Gastroesophageal sphincter (tissue), 4 donors: ENCODE measurements around the gene PHACTR1. TPM values are rescaled to one million over a fixed set of nuclear protein-coding genes. Genes with fewer than 3 reads are reported as not detected.

Experiments
- ATAC-seq: fragments of 150-250 bp; one replicate; pipeline ENCODE4 v1.9.1; 2016; ENCODE audit warnings: mild to moderate bottlenecking, moderate library complexity
- H3K27ac ChIP-seq, 4 donors: fragments of 200-600 bp; sonication (generic) in 3 of 4; 1 replicate in 3 of 4; 2 replicates in 1 of 4; pipeline ENCODE4 v1.5.1; 2016 to 2019
- H3K27me3 ChIP-seq: fragments of 200-600 bp; sonication (generic); one replicate; pipeline ENCODE4 v1.5.1; 2019
- H3K36me3 ChIP-seq, 2 donors: fragments of 200-600 bp; sonication (generic); one replicate each; pipeline ENCODE4 v1.5.1; 2019; ENCODE audit warnings: control low read depth in 1 of 2
- H3K4me1 ChIP-seq, 3 donors: fragments of 200-600 bp; sonication (generic); 1 replicate in 2 of 3; 2 replicates in 1 of 3; pipeline ENCODE4 v1.5.1; 2016 to 2019; ENCODE audit warnings: control low read depth in 2 of 3
- H3K4me3 ChIP-seq, 2 donors: fragments of 200-600 bp; sonication (generic); one replicate each; pipeline ENCODE4 v1.5.1; 2019; ENCODE audit warnings: mild to moderate bottlenecking in 1 of 2, moderate library complexity in 1 of 2
- H3K9me3 ChIP-seq, 3 donors: fragments of 200-600 bp; sonication (generic); one replicate each; pipeline ENCODE4 v1.5.1; 2017 to 2019; ENCODE audit warnings: control low read depth in 2 of 3
- EP300 ChIP-seq: sonication (generic); formaldehyde crosslinking; IDR thresholded peaks from one replicate; pipeline ENCODE4 v1.6.1; 2017; ENCODE audit warnings: antibody characterized with exemption, mild to moderate bottlenecking
- POLR2A ChIP-seq, 2 donors: fragments of 450-650 bp; IDR thresholded peaks; one replicate each; pipeline ENCODE4 v1.6.1; 2017; ENCODE audit warnings: antibody characterized with exemption in 2 of 2, mild to moderate bottlenecking in 2 of 2, moderate library complexity in 1 of 2
- POLR2AphosphoS5 ChIP-seq: sonication (generic); formaldehyde crosslinking; IDR thresholded peaks from one replicate; pipeline ENCODE4 v1.6.1; 2017; ENCODE audit warnings: antibody characterized with exemption
- WGBS, 2 donors: methylation state at CpG; one replicate each; pipeline ENCODE4 v1.1.5; 2018; ENCODE audit warnings: low coverage in 1 of 2; 5-methylcytosine and 5-hydroxymethylcytosine counted together
- total RNA-seq, 4 donors: library from RNA; depleted of rRNA; stranded (reverse); fragments of >200 nt; gene quantifications; one replicate each; pipeline ENCODE4 v1.1.0, GENCODE V29; 2016
- TF ChIP-seq, protein P1 (sequence below), 4 experiments: fragments of 200-600 bp in 2 of 4; fragments of 450-650 bp in 2 of 4; sonication (generic) in 1 of 4; IDR thresholded peaks; one replicate each; pipeline ENCODE4 v1.5.1; 2017 to 2019; ENCODE audit warnings: antibody characterized with exemption in 4 of 4, mild to moderate bottlenecking in 2 of 4, moderate library complexity in 2 of 4

The PHACTR1 gene
- total RNA-seq, 4 donors from 2014 or later = 0.20 to 27.3 (median 2.2) TPM

DNA sequence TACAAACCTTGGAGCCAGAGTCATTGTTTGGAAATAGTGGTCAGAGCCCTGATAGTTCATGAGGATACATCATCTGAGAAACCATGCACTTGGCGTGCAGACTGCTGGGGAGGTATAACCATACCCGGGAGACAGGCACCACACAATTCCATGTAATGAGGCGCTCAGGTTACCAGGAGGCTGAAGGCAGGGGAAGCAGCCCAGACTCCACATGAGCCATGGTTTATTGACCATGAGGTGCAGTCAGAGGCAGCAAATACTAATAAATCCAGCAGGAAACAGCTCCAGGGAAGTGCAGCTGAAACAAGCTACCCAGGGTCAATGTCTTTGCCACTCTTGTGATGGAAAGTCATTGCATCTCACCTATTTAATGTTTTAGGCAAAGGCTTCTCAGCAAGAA lies 455.7 kb downstream of the PHACTR1 start:
- no peaks in the 10 kb centered on the region for H3K4me1 ChIP-seq
- no peaks in the 10 kb centered on the region for H3K36me3 ChIP-seq
- peaks cover 8% of the 10 kb centered on the region for H3K27me3 ChIP-seq
- ATAC-seq = no peak
- TF ChIP-seq POLR2A (IDR thresholded peaks at IDR 0.05) = no peak
- TF ChIP-seq, protein P1, sequence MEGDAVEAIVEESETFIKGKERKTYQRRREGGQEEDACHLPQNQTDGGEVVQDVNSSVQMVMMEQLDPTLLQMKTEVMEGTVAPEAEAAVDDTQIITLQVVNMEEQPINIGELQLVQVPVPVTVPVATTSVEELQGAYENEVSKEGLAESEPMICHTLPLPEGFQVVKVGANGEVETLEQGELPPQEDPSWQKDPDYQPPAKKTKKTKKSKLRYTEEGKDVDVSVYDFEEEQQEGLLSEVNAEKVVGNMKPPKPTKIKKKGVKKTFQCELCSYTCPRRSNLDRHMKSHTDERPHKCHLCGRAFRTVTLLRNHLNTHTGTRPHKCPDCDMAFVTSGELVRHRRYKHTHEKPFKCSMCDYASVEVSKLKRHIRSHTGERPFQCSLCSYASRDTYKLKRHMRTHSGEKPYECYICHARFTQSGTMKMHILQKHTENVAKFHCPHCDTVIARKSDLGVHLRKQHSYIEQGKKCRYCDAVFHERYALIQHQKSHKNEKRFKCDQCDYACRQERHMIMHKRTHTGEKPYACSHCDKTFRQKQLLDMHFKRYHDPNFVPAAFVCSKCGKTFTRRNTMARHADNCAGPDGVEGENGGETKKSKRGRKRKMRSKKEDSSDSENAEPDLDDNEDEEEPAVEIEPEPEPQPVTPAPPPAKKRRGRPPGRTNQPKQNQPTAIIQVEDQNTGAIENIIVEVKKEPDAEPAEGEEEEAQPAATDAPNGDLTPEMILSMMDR (IDR thresholded peaks at IDR 0.05) = no peak
- TF ChIP-seq POLR2AphosphoS5 = no peak
- no peak for TF ChIP-seq EP300
- H3K27ac ChIP-seq = no peak overlapping the region
- H3K4me3 ChIP-seq = no peak overlapping the region
- no peaks in the 10 kb centered on the region for H3K9me3 ChIP-seq
- WGBS, 2 donors = no CpG with 5 or more reads among the region's 3 CpGs

DNA sequence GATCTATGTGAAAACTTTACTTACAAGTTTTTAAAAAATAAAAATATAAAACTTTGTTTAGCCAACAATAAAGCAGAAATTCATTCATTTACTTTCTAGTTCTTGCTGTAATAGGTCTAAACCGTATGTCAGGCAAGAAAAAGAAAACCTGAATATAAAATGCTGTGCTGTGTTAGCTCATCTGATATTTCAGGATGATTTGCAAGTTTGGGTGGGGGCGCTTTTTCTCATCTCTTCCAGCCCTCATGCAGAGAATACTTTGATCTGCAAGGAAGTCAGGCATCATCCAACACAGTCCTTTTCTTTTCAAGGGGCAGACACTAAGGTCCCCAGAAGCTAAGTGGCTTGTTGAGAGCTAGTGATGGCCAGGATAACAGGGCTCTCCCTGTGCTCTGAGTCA lies 458.5 kb downstream of the PHACTR1 start:
- Histone ChIP-seq H3K4me1 (no peaks in the 10 kb centered on the region), H3K27ac (no peak overlapping the region), H3K36me3 (no peaks in the 10 kb centered on the region), H3K9me3 (no peaks in the 10 kb centered on the region), H3K27me3 (peaks cover 8% of the 10 kb centered on the region), H3K4me3 (no peak overlapping the region)
- ATAC-seq = no peak
- no peak for TF ChIP-seq POLR2A (IDR thresholded peaks at IDR 0.05)
- TF ChIP-seq EP300 = no peak
- no peak for TF ChIP-seq POLR2AphosphoS5
- TF ChIP-seq, protein P1 (IDR thresholded peaks at IDR 0.05) = no peak
- WGBS, 2 donors = 68 to 71% methylated on average over 2 of the region's 2 CpGs

DNA sequence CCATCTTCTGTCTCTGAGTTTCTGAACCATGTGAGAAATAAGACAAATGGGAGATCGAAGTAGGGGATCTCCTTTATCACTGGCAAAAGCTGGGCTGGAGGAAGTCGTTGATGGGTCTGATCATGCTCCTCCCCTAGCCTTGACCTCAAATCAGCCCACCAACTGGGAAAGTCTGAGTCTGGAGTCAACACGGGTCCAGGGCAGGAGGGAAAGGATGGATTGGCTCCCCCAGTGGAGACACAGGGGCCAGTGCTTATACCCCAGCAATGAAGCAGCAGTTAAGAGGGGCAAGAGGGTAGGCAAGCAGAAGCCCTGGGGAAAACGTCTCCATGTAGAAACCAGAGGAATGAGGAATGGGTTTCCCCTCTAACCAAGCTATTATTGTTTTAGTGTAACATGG lies 459.2 kb downstream of the PHACTR1 start:
- no peak for TF ChIP-seq POLR2A (IDR thresholded peaks at IDR 0.05)
- TF ChIP-seq EP300 = no peak
- TF ChIP-seq, protein P1 (IDR thresholded peaks at IDR 0.05) = no peak
- no peak for TF ChIP-seq POLR2AphosphoS5
- Histone ChIP-seq H3K4me3 (no peak overlapping the region), H3K27ac (no peak overlapping the region), H3K4me1 (no peaks in the 10 kb centered on the region), H3K36me3 (no peaks in the 10 kb centered on the region), H3K27me3 (peaks cover 8% of the 10 kb centered on the region), H3K9me3 (no peaks in the 10 kb centered on the region)
- no peak for ATAC-seq
- WGBS, 2 donors = 39 to 61% methylated on average over 2 to 3 of the region's 4 CpGs

DNA sequence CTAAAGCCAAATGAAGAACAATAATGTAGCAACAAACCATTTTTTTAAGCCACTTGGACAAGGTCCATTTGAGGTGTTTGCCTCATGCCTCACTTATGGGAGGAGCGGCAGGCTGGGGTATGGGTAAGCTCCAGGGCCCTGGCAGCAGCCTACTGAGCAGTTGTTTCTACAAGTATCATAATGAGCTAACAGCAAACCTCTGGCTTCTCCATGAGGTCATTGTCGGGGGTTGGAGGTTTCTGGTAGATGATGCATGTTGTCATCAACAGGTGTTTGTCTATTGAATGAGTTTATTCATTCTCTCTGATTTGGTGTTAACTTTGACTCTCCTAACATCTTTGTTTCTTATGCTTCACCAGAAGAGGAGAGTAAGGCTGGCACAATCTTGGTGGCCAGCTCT lies 461.1 kb downstream of the PHACTR1 start:
- H3K36me3 ChIP-seq = no peaks in the 10 kb centered on the region
- WGBS, 2 donors = 94 to 100% methylated on average over 1 to 2 of the region's 2 CpGs
- no peak for TF ChIP-seq EP300
- TF ChIP-seq, protein P1 (IDR thresholded peaks at IDR 0.05) = no peak
- no peak for TF ChIP-seq POLR2AphosphoS5
- TF ChIP-seq POLR2A (IDR thresholded peaks at IDR 0.05) = no peak
- peaks cover 8% of the 10 kb centered on the region for H3K27me3 ChIP-seq
- no peak overlapping the region for H3K27ac ChIP-seq
- H3K9me3 ChIP-seq = no peaks in the 10 kb centered on the region
- ATAC-seq = no peak
- H3K4me3 ChIP-seq = no peak overlapping the region
- no peaks in the 10 kb centered on the region for H3K4me1 ChIP-seq

DNA sequence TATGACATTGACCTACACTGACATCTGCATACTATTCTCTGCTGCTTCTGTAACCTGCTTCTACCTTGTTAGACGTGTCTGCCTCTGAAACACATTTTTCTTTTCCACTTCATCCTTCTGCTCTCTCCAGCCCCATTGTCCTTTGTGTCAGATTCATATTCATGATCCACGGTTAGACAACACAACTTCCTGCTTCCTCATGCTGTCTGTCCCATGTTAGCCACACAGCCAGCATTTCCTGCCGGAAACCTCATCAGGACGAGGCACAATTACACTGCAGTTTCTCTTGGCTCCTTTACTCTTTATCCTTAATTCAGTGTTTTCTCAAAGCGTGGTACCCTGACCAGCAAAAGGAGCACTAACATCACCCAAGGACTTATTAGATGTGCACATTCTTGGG lies 461.5 kb downstream of the PHACTR1 start:
- Histone ChIP-seq H3K4me3 (no peak overlapping the region), H3K27ac (no peak overlapping the region), H3K9me3 (no peaks in the 10 kb centered on the region), H3K36me3 (no peaks in the 10 kb centered on the region), H3K4me1 (no peaks in the 10 kb centered on the region), H3K27me3 (peaks cover 8% of the 10 kb centered on the region)
- ATAC-seq = no peak
- no peak for TF ChIP-seq EP300
- TF ChIP-seq POLR2A (IDR thresholded peaks at IDR 0.05) = no peak
- TF ChIP-seq, protein P1 (IDR thresholded peaks at IDR 0.05) = no peak
- no peak for TF ChIP-seq POLR2AphosphoS5
- 58 to 60% methylated on average over 4 of the region's 5 CpGs for WGBS, 2 donors
